Measurements from ENCODE around the gene RGPD4.
"Not testable (repeated sequence)": the region's sequence is repeated elsewhere in the genome, so short reads cannot be mapped to it uniquely, and the experiment has no call there.

The RGPD4 gene

DNA sequence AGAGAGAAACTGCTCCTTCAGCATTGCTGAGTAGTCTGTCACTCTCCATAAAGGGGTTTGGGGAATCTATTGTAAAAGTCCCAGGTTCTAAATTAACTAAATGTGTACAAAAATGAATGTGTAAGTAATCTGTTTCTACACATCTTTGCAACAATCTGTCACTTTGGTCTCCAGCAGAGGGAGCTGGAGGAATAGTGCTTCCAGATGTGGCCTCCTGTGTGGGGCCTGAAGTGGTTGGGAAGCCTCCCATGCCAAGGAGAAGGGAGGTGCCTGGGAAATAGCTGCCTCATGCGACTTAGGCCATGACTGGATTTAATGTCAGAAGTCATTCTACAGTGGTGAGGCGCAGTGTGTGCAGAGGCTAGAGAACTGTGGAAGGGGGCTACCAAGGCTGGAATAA is 89.4 kb downstream of the RGPD4 start:
- H3K79me2 ChIP-seq (ENCODE audit: control insufficient read depth, low read length); H3K27ac ChIP-seq (ENCODE audit: low read depth, low read length); H3K4me1 ChIP-seq (ENCODE audit: control insufficient read depth, low read length); H3K4me2 ChIP-seq (ENCODE audit: low read length); H3K36me3 ChIP-seq (ENCODE audit: control insufficient read depth, low read length); H3K27me3 ChIP-seq (ENCODE audit: control insufficient read depth, low read length); H4K20me1 ChIP-seq (ENCODE audit: control insufficient read depth, insufficient read depth, low read depth, low read length); H3K9me2 ChIP-seq (replicated peaks; ENCODE audit: control insufficient read depth, low read length); H3F3A ChIP-seq (ENCODE audit: control insufficient read depth, insufficient read depth); H3K4me3 ChIP-seq (ENCODE audit: low read length); H3K9me3 ChIP-seq (ENCODE audit: control insufficient read depth, insufficient read depth, low read length): not testable (repeated sequence)
- TF ChIP-seq, protein P1, sequence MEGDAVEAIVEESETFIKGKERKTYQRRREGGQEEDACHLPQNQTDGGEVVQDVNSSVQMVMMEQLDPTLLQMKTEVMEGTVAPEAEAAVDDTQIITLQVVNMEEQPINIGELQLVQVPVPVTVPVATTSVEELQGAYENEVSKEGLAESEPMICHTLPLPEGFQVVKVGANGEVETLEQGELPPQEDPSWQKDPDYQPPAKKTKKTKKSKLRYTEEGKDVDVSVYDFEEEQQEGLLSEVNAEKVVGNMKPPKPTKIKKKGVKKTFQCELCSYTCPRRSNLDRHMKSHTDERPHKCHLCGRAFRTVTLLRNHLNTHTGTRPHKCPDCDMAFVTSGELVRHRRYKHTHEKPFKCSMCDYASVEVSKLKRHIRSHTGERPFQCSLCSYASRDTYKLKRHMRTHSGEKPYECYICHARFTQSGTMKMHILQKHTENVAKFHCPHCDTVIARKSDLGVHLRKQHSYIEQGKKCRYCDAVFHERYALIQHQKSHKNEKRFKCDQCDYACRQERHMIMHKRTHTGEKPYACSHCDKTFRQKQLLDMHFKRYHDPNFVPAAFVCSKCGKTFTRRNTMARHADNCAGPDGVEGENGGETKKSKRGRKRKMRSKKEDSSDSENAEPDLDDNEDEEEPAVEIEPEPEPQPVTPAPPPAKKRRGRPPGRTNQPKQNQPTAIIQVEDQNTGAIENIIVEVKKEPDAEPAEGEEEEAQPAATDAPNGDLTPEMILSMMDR (IDR thresholded peaks at IDR 0.05; ENCODE audit: low read depth, low read length, poor library complexity, severe bottlenecking), result peak; percentile 8

GRCh38 chr2:107916696-107917370 is 90.1 kb downstream of the RGPD4 start:
- H3K9me2 ChIP-seq (replicated peaks; ENCODE audit: control insufficient read depth, low read length); H3K27me3 ChIP-seq (ENCODE audit: control insufficient read depth, low read length); H3K27ac ChIP-seq (ENCODE audit: low read depth, low read length); H3K4me2 ChIP-seq (ENCODE audit: low read length); H3K4me1 ChIP-seq (ENCODE audit: control insufficient read depth, low read length); H3F3A ChIP-seq (ENCODE audit: control insufficient read depth, insufficient read depth); H4K20me1 ChIP-seq (ENCODE audit: control insufficient read depth, insufficient read depth, low read depth, low read length); H3K9me3 ChIP-seq (ENCODE audit: control insufficient read depth, insufficient read depth, low read length); H3K79me2 ChIP-seq (ENCODE audit: control insufficient read depth, low read length); H3K36me3 ChIP-seq (ENCODE audit: control insufficient read depth, low read length); H3K4me3 ChIP-seq (ENCODE audit: low read length): not testable (repeated sequence)

DNA sequence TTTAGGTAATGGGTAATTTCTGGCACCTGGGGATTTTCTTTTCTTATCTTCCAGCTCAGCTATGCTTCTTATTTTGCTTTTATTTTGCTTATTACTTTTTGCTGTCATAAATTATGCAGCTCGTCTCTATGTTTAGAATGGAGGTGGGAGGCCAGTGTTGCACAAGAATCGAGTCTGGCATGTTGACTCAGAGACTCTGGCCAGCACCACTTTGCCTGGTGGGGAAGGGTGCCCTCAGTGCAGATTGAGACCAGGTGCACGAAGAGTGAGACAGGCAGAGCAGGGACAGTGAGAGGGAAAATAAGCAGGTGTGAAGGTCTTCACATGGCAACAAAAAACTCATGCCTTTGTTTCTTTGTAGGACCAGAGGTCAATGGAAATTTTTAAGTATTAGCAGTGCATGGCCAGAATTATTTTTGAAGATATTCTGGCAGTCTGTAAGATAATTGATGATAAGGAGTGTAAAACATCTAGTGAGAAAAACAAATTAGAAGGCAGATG is 100.4 kb downstream of the RGPD4 start:
- Histone ChIP-seq H3K36me3 (ENCODE audit: control insufficient read depth, low read length) (no peaks in the 10 kb centered on the region), H3K27ac (ENCODE audit: low read depth, low read length) (no peak overlapping the region), H3K27me3 (ENCODE audit: control insufficient read depth, low read length) (no peaks in the 10 kb centered on the region), H3K4me2 (ENCODE audit: low read length) (no peak overlapping the region), H3K9me2 (replicated peaks; ENCODE audit: control insufficient read depth, low read length) (no peaks in the 10 kb centered on the region), H3K4me1 (ENCODE audit: control insufficient read depth, low read length) (no peaks in the 10 kb centered on the region), H4K20me1 (ENCODE audit: control insufficient read depth, insufficient read depth, low read depth, low read length) (no peaks in the 10 kb centered on the region), H3F3A (ENCODE audit: control insufficient read depth, insufficient read depth) (no peaks in the 10 kb centered on the region), H3K79me2 (ENCODE audit: control insufficient read depth, low read length) (no peaks in the 10 kb centered on the region), H3K4me3 (ENCODE audit: low read length) (no peak overlapping the region), H3K9me3 (ENCODE audit: control insufficient read depth, insufficient read depth, low read length) (no peaks in the 10 kb centered on the region)
- TF ChIP-seq, protein P1 (IDR thresholded peaks at IDR 0.05; ENCODE audit: low read depth, low read length, poor library complexity, severe bottlenecking), result no peak
- no peak for TF ChIP-seq EZH2phosphoT487 (IDR thresholded peaks at IDR 0.05; ENCODE audit: borderline replicate concordance, low read length)

DNA sequence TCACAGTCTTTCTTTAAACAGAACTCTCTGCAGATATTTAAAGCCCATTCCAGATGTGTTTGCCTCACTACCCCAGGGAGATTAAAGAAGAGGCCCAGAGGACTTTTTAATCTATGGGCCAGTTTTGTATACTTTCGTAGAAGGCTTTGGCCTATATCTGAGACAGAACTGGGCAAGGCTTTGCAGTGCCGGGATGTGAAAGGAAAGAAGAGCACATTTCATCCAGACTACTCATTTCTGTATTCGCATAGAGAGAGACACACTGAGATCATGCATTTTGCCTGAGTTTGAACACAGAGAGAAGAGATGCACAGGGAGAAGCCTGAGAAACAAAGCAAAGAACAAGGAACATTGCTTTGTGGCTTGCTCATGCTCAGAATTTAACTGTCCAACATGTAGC is 104.7 kb downstream of the RGPD4 start:
- no peak for TF ChIP-seq EZH2phosphoT487 (IDR thresholded peaks at IDR 0.05; ENCODE audit: borderline replicate concordance, low read length)
- TF ChIP-seq, protein P1 (IDR thresholded peaks at IDR 0.05; ENCODE audit: low read depth, low read length, poor library complexity, severe bottlenecking), result no peak
- H3K36me3 ChIP-seq (ENCODE audit: control insufficient read depth, low read length), result no peaks in the 10 kb centered on the region
- H3K79me2 ChIP-seq (ENCODE audit: control insufficient read depth, low read length), result no peaks in the 10 kb centered on the region
- H3K9me2 ChIP-seq (replicated peaks; ENCODE audit: control insufficient read depth, low read length), result no peaks in the 10 kb centered on the region
- H3K9me3 ChIP-seq (ENCODE audit: control insufficient read depth, insufficient read depth, low read length), result no peaks in the 10 kb centered on the region
- no peak overlapping the region for H3K4me2 ChIP-seq (ENCODE audit: low read length)
- no peaks in the 10 kb centered on the region for H3K4me1 ChIP-seq (ENCODE audit: control insufficient read depth, low read length)
- H3K4me3 ChIP-seq (ENCODE audit: low read length), result no peak overlapping the region
- H3K27ac ChIP-seq (ENCODE audit: low read depth, low read length), result no peak overlapping the region
- no peaks in the 10 kb centered on the region for H4K20me1 ChIP-seq (ENCODE audit: control insufficient read depth, insufficient read depth, low read depth, low read length)
- H3F3A ChIP-seq (ENCODE audit: control insufficient read depth, insufficient read depth), result no peaks in the 10 kb centered on the region
- H3K27me3 ChIP-seq (ENCODE audit: control insufficient read depth, low read length), result no peaks in the 10 kb centered on the region

Data from DOHH2 (cell line).